Measurements from ENCODE around the gene DUSP5. TPM values are rescaled to one million over a fixed set of nuclear protein-coding genes. Genes with fewer than 3 reads are reported as not detected.

The DUSP5 gene
- total and polyA plus RNA-seq, 10 of the 15 experiments (the other 5 are each of a cell fraction or from before 2014, with no cell fraction given), result 2.1 to 95.9 (median 23.4) TPM

DNA sequence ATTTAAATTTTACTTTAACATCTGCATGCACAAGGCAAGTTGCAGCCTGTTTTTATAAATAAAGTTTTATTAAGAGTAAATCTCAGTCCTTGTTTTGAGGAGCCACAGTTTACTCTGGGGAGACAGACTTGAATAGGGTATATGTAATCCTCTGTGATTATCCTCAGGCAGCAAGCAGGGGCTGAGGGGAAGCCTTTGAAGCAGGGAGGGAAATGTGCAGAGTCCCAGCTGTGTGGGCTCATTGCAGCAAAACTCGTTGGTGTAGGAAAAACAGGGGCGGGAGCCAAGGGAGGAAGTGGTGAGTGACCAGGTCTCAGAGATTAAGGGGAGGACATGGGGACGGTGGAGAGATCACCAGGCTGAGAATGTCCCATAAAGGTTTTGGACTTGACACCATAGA is 35.4 kb downstream of the DUSP5 start:
- in situ Hi-C loops (cut with MboI) (no loop called here), intact Hi-C loops (cut with micrococcal nuclease; ENCODE audit: unreplicated experiment) (no loop called here)
- Histone ChIP-seq H3K79me2 (ENCODE audit: control insufficient read depth, insufficient read depth, low read length) (no peaks in the 10 kb centered on the region), H3K27me3 (replicated peaks in 1 of 2; ENCODE audit: control insufficient read depth in 2 of 2, insufficient read depth in 2 of 2, low read length in 1 of 2) (no peaks in the 10 kb centered on the region), H2AFZ (ENCODE audit: control insufficient read depth, low read depth, low read length) (peak overlapping the region; percentile 24), H3K9ac (ENCODE audit: control insufficient read depth, insufficient read depth, low read length) (no peak overlapping the region), H4K20me1 (ENCODE audit: control insufficient read depth, insufficient read depth) (no peaks in the 10 kb centered on the region), H3K9me3 (replicated peaks; ENCODE audit: control insufficient read depth, insufficient read depth, low read length) (no peaks in the 10 kb centered on the region), H3K4me3 (no peak overlapping the region), H3K36me3 (ENCODE audit: control insufficient read depth in 2 of 2, insufficient read depth in 2 of 2, low read length in 1 of 2) (no peaks in the 10 kb centered on the region), H3K4me1 (ENCODE audit: control insufficient read depth, insufficient read depth, low read length) (peaks cover 53% of the 10 kb centered on the region), H3K27ac (ENCODE audit: control insufficient read depth, insufficient read depth) (no peak overlapping the region), H3K4me2 (ENCODE audit: control insufficient read depth, insufficient read depth) (no peak overlapping the region)
- DNase-seq (ENCODE audit: low read depth, low spot score) (no peak), FAIRE-seq (no peak), ATAC-seq (no peak)
- TF ChIP-seq SPI1 (IDR thresholded peaks at IDR 0.05; ENCODE audit: borderline replicate concordance, insufficient read depth, low read depth, low read length) (peak; percentile 49; the same call in 1 of the 2 replicates), RUNX3 (IDR thresholded peaks at IDR 0.05; ENCODE audit: low read length) (0 out of 2 replicates have a peak, but pooled peaks have one; percentile 10)
- TF ChIP-seq, protein P1, sequence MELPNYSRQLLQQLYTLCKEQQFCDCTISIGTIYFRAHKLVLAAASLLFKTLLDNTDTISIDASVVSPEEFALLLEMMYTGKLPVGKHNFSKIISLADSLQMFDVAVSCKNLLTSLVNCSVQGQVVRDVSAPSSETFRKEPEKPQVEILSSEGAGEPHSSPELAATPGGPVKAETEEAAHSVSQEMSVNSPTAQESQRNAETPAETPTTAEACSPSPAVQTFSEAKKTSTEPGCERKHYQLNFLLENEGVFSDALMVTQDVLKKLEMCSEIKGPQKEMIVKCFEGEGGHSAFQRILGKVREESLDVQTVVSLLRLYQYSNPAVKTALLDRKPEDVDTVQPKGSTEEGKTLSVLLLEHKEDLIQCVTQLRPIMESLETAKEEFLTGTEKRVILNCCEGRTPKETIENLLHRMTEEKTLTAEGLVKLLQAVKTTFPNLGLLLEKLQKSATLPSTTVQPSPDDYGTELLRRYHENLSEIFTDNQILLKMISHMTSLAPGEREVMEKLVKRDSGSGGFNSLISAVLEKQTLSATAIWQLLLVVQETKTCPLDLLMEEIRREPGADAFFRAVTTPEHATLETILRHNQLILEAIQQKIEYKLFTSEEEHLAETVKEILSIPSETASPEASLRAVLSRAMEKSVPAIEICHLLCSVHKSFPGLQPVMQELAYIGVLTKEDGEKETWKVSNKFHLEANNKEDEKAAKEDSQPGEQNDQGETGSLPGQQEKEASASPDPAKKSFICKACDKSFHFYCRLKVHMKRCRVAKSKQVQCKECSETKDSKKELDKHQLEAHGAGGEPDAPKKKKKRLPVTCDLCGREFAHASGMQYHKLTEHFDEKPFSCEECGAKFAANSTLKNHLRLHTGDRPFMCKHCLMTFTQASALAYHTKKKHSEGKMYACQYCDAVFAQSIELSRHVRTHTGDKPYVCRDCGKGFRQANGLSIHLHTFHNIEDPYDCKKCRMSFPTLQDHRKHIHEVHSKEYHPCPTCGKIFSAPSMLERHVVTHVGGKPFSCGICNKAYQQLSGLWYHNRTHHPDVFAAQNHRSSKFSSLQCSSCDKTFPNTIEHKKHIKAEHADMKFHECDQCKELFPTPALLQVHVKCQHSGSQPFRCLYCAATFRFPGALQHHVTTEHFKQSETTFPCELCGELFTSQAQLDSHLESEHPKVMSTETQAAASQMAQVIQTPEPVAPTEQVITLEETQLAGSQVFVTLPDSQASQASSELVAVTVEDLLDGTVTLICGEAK (IDR thresholded peaks at IDR 0.05; ENCODE audit: borderline replicate concordance), result peak; percentile 87
- TF ChIP-seq, protein P2, sequence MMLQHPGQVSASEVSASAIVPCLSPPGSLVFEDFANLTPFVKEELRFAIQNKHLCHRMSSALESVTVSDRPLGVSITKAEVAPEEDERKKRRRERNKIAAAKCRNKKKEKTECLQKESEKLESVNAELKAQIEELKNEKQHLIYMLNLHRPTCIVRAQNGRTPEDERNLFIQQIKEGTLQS (IDR thresholded peaks at IDR 0.05; ENCODE audit: borderline replicate concordance, extremely low read depth, low read depth, low read length), result no peak
- BruUV-seq (replicated peaks), result no TSS peak
- POLR2A ChIA-PET, result interaction anchor here (0.9 to 1.8 kb wide), 2 partner anchors 12 to 179 kb away, joined by 5 to 6 read pairs; no protein-coding TSS in a partner anchor
- WGBS (ENCODE audit: insufficient coverage, insufficient replicate concordance, low lambda C conversion rate, missing lambda C conversion rate), result 0% methylated on average over 3 of the region's 3 CpGs
- RAD21 ChIA-PET (ENCODE audit: unreplicated experiment), result interaction anchor here (1.3 to 7.1 kb wide), 4 partner anchors 14 to 219 kb away, joined by 3 to 34 read pairs (median 4); no protein-coding TSS in a partner anchor
- CTCF ChIA-PET, result interaction anchor here (0.8 to 10.7 kb wide), 3 partner anchors 14 to 222 kb away, joined by 3 to 85 read pairs (median 7); no protein-coding TSS in a partner anchor
- SMC1A ChIA-PET (ENCODE audit: uncharacterized antibody, unreplicated experiment), result interaction anchor here (1.1 to 8.8 kb wide), 6 partner anchors 13 to 228 kb away, joined by 3 to 54 read pairs (median 15); no protein-coding TSS in a partner anchor
